Glutamatergic neuron (in vitro differentiated cells): ENCODE results near the gene AMER2. TPM values are rescaled to one million over a fixed set of nuclear protein-coding genes. Genes with fewer than 3 reads are reported as not detected.
A peak's percentile ranks its signal among the peaks of the same experiment; 100 is the strongest.

Experiments
- DNase-seq: peaks from one replicate; pipeline ENCODE4 v3.0.0; 2022
- H3K27ac Mint-ChIP-seq: one replicate; pipeline ENCODE4 v1.8.0; 2020; ENCODE audit warnings: mild to moderate bottlenecking, mixed read lengths, inconsistent platforms; ENCODE audit not compliant: unreplicated experiment
- H3K27me3 Mint-ChIP-seq: one replicate; pipeline ENCODE4 v1.8.0; 2020; ENCODE audit warnings: mild to moderate bottlenecking, moderate library complexity, mixed read lengths, inconsistent platforms; ENCODE audit not compliant: unreplicated experiment
- H3K36me3 Mint-ChIP-seq: one replicate; pipeline ENCODE4 v1.8.0; 2020; ENCODE audit warnings: mild to moderate bottlenecking, mixed read lengths, inconsistent platforms; ENCODE audit not compliant: unreplicated experiment
- H3K4me1 Mint-ChIP-seq: one replicate; pipeline ENCODE4 v1.8.0; 2020; ENCODE audit warnings: mild to moderate bottlenecking, low read depth, mixed read lengths, inconsistent platforms; ENCODE audit not compliant: unreplicated experiment
- H3K4me3 Mint-ChIP-seq: one replicate; pipeline ENCODE4 v1.8.0; 2020; ENCODE audit warnings: mild to moderate bottlenecking, mixed read lengths, inconsistent platforms; ENCODE audit not compliant: unreplicated experiment
- H3K9me3 Mint-ChIP-seq: one replicate; pipeline ENCODE4 v1.8.0; 2020; ENCODE audit warnings: mild to moderate bottlenecking, moderate library complexity, mixed read lengths, inconsistent platforms; ENCODE audit not compliant: unreplicated experiment
- CTCF ChIP-seq: fragments of 200-600 bp; sonication (generic); IDR thresholded peaks from one replicate; pipeline ENCODE4 v1.5.0; 2021; ENCODE audit not compliant: partially characterized antibody, unreplicated experiment
- long read RNA-seq: library from polyadenylated mRNA; unstranded; transcript quantifications from one replicate; pipeline ENCODE4 v2.0.0, GENCODE V29; 2020; ENCODE audit not compliant: unreplicated experiment
- total RNA-seq: library from RNA; stranded (reverse); fragmentation: NEBNext Ultra II Directional; extraction: Animal tissue kit (Norgen Biotek cat#: 25700); gene quantifications from one replicate; pipeline ENCODE4 v1.2.1, GENCODE V29; 2021; ENCODE audit not compliant: unreplicated experiment

The AMER2 gene
- 1.5 TPM for total RNA-seq
- long read RNA-seq, partial matches to known transcripts: 0 of 1 reads
- long read RNA-seq, other reads (novel, unspliced or antisense): 0 of 1 reads

DNA sequence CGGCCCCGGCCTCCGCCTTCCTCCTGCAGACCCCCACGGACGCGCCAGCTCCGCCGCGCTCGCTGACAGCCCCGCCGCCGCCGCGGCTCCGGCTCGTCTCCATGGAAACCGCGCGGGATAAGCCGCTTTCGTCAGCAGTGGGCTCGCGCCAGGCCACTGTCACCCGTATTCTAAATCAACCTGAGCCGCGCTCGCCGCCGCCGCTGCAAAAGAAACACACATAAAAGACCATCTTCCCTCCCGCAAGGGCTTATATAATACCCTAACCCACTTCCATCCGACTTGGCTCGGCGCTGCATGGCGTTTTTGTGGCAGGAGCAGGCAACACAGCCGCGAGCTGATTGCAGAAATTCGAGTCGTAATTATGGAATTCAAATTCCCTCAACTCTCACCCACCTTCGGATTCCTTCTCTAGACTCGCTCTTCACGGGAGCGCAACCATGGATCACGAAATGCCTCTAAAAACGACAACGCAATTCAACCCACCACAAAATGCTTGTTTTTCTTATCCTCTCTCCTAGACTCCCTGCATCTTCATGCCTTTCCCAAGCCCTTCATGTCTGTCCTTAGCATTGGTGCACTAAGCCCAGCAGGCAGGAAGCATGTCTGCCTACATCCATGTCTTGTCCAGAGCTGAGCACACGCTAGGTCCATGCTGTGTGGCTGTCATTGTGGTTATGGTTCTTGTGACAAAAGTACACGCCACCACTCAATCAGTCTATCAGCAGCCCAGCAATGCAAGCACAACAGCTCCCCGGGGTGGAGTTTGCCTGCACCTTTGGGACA lies at the start of gene AMER2:
Gene AMER2, minus strand, starts transcription at position 772 of the 786 bp plus-strand sequence. Its CDS starts 669 bp downstream, at position 103.
- peak within 1 kb of the TSS; percentile 89 for H3K4me3 Mint-ChIP-seq
- H3K27ac Mint-ChIP-seq: peak within 1 kb of the TSS; percentile 71
- no peak for TF ChIP-seq CTCF
- peak; percentile 76 for DNase-seq
- peaks cover 17% of the 10 kb centered on the region for H3K27me3 Mint-ChIP-seq
- peaks cover 9% of the 10 kb centered on the region for H3K36me3 Mint-ChIP-seq
- peaks cover 16% of the 10 kb centered on the region for H3K4me1 Mint-ChIP-seq
- peaks cover 13% of the 10 kb centered on the region for H3K9me3 Mint-ChIP-seq

DNA sequence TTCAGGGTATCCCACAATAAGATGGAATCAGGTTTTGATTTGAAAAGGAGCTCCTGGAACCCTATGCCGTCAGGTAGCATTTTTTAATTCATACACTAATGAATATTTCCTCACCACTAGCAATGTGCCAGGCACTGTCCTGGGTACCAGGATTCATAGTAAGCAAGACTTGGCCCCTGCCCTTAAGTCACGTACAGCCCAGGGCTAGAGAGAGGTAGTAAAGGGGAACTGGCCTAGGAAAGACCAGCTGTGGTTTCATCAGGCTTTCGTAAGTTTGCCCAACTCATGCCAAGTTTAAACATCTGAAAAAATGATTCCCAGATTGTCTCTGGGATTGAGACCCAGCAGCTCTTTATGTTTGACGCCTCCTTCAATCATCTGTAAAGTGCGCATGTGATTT lies 45.9 kb upstream of the AMER2 start:
- no peak for TF ChIP-seq CTCF
- Mint-ChIP-seq H3K27ac (no peak overlapping the region), H3K4me1 (no peaks in the 10 kb centered on the region), H3K27me3 (no peaks in the 10 kb centered on the region), H3K4me3 (no peak overlapping the region), H3K9me3 (no peaks in the 10 kb centered on the region), H3K36me3 (no peaks in the 10 kb centered on the region)
- no peak for DNase-seq

- no peaks in the 10 kb centered on the region for H3K27me3 Mint-ChIP-seq
- no peaks in the 10 kb centered on the region for H3K36me3 Mint-ChIP-seq
- no peak for DNase-seq
- H3K27ac Mint-ChIP-seq: no peak overlapping the region
- no peaks in the 10 kb centered on the region for H3K4me1 Mint-ChIP-seq
- TF ChIP-seq CTCF: no peak
- no peaks in the 10 kb centered on the region for H3K9me3 Mint-ChIP-seq
- H3K4me3 Mint-ChIP-seq: no peak overlapping the region
Measured at GRCh38 chr13:25217023-25217885, 45.2 kb upstream of the AMER2 start.

- no peak overlapping the region for H3K27ac Mint-ChIP-seq
- H3K27me3 Mint-ChIP-seq: no peaks in the 10 kb centered on the region
- no peak for TF ChIP-seq CTCF
- DNase-seq: no peak
- no peaks in the 10 kb centered on the region for H3K36me3 Mint-ChIP-seq
- H3K9me3 Mint-ChIP-seq: no peaks in the 10 kb centered on the region
- no peaks in the 10 kb centered on the region for H3K4me1 Mint-ChIP-seq
- H3K4me3 Mint-ChIP-seq: no peak overlapping the region
Measured at GRCh38 chr13:25215253-25215575, 43.1 kb upstream of the AMER2 start.
